K562 (cell line): ENCODE data around the gene MBD5. TPM values are rescaled to one million over a fixed set of nuclear protein-coding genes. Genes with fewer than 3 reads are reported as not detected.
A peak's percentile ranks its signal among the peaks of the same experiment; 100 is the strongest.

Source experiments
- ETV5 ChIP-seq: sonication (generic); formaldehyde crosslinking; IDR thresholded peaks from 2 replicates; pipeline ENCODE4 v1.4.0; 2020; ENCODE audit warnings: low read depth, mild to moderate bottlenecking, missing genetic modification reagents
- MEF2A ChIP-seq: IDR thresholded peaks from 2 replicates; pipeline ENCODE4 v1.6.1; 2011; ENCODE audit warnings: low read depth, mild to moderate bottlenecking, low read length, moderate library complexity; ENCODE audit not compliant: control insufficient read depth
- POLR2G ChIP-seq: fragments of 200-400 bp; formaldehyde crosslinking; IDR thresholded peaks from 2 replicates; pipeline ENCODE4 v1.6.1; 2017; ENCODE audit warnings: low read depth, mild to moderate bottlenecking, antibody characterized with exemption, low read length, moderate library complexity
- SMAD2 ChIP-seq: fragments of 150-350 bp; IDR thresholded peaks from 2 replicates; pipeline ENCODE4 v1.6.1; 2014; ENCODE audit warnings: low read depth, mild to moderate bottlenecking, low read length
- ZKSCAN3 ChIP-seq: fragments of 250-450 bp; sonication (Bioruptor Pico); IDR thresholded peaks from 2 replicates; pipeline ENCODE4 v1.4.0; 2020
- ZNF57 ChIP-seq: fragments of 450-650 bp; formaldehyde crosslinking; IDR thresholded peaks from 2 replicates; pipeline ENCODE4 v1.4.0; 2020; ENCODE audit warnings: mild to moderate bottlenecking, moderate library complexity
- ZNF764 ChIP-seq: fragments of 250-450 bp; sonication (Bioruptor Pico); IDR thresholded peaks from 2 replicates; pipeline ENCODE4 v1.4.0; 2020; ENCODE audit warnings: low read depth, mild to moderate bottlenecking, moderate library complexity
- polyA plus RNA-seq, 8 experiments: library from polyadenylated mRNA; depleted of rRNA in 4 of 8; stranded (reverse) in 5 of 8; unstranded in 3 of 8; fragments of >200 nt; fragmentation: Nextera tagmentation in 2 of 8; fragmentation: Illumina TruSeq in 1 of 8; extraction: Ambion mirVana in 2 of 8; extraction: Trizol in 1 of 8; gene quantifications; 2 replicates each; pipeline versions ENCODE4 v1.2.1 to v1.2.3, GENCODE V29; 2011 to 2014; ENCODE audit warnings: inconsistent platforms in 1 of 8, missing spikeins in 1 of 8
- total RNA-seq, 7 experiments: library from RNA; depleted of rRNA in 6 of 7; stranded (reverse); fragments of >200 nt in 6 of 7; fragmentation: Illumina TruSeq in 2 of 7; extraction: Trizol in 2 of 7; gene quantifications; 2 replicates each; pipeline versions ENCODE4 v1.2.1 to v1.2.3, GENCODE V29; 2011 to 2021; ENCODE audit warnings: low replicate concordance in 1 of 7
- TF ChIP-seq, protein P1 (sequence below), 2 experiments: fragments of 150-350 bp in 1 of 2; IDR thresholded peaks; 2 replicates each; pipeline ENCODE4 v1.6.1; 2012 to 2016; ENCODE audit warnings: low read depth in 2 of 2, low read length in 2 of 2, mild to moderate bottlenecking in 1 of 2, moderate library complexity in 1 of 2
- TF ChIP-seq, protein P2 (sequence below): sonication (generic); formaldehyde crosslinking; IDR thresholded peaks from 2 replicates; pipeline ENCODE4 v1.8.1; 2023; ENCODE audit warnings: mild to moderate bottlenecking, missing genetic modification reagents
- TF ChIP-seq, protein P3 (sequence below): fragments of 250-450 bp; sonication (Bioruptor Pico); IDR thresholded peaks from 2 replicates; pipeline ENCODE4 v1.8.0; 2022; ENCODE audit warnings: moderate library complexity, mild to moderate bottlenecking, inconsistent platforms

The MBD5 gene
- total and polyA plus RNA-seq, 9 of the 15 experiments (the other 6 are each of a cell fraction or from before 2014, with no cell fraction given), result 3.4 to 14.5 (median 9.0) TPM

DNA sequence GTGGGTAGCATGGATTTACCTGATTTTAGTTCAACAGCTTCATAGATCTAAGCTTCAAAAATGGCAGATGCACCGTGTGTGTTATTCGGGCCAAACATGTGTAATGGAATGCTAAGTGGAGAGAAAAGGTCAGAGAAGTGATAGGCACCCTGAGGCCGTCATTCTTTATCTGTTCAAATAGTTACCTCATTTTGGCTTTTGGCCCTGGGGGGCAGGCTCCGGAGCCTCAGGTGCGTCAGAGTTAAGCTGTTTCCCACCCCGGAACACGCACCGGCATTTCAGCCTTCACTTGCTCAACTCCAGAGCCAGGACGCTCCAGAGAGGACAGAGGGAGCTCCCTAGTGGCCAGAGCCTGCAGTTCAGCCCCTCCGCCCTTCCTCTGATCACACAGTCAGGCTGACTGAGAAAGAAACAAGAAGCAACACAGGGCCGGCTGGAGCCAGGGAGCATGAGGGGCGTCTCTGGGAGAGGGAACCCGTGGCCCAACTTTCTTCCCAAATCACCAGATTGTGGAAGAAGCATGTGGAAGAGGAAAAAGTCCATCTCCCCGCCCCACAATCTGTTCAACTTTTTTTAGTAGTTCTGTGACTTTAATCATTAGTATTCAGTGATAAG, 488.5 kb downstream of the MBD5 start (continued):
- no peak for TF ChIP-seq ZNF764 (CRISPR knock-in tag)
- TF ChIP-seq, protein P1, sequence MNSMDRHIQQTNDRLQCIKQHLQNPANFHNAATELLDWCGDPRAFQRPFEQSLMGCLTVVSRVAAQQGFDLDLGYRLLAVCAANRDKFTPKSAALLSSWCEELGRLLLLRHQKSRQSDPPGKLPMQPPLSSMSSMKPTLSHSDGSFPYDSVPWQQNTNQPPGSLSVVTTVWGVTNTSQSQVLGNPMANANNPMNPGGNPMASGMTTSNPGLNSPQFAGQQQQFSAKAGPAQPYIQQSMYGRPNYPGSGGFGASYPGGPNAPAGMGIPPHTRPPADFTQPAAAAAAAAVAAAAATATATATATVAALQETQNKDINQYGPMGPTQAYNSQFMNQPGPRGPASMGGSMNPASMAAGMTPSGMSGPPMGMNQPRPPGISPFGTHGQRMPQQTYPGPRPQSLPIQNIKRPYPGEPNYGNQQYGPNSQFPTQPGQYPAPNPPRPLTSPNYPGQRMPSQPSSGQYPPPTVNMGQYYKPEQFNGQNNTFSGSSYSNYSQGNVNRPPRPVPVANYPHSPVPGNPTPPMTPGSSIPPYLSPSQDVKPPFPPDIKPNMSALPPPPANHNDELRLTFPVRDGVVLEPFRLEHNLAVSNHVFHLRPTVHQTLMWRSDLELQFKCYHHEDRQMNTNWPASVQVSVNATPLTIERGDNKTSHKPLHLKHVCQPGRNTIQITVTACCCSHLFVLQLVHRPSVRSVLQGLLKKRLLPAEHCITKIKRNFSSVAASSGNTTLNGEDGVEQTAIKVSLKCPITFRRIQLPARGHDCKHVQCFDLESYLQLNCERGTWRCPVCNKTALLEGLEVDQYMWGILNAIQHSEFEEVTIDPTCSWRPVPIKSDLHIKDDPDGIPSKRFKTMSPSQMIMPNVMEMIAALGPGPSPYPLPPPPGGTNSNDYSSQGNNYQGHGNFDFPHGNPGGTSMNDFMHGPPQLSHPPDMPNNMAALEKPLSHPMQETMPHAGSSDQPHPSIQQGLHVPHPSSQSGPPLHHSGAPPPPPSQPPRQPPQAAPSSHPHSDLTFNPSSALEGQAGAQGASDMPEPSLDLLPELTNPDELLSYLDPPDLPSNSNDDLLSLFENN (IDR thresholded peaks at IDR 0.05; ENCODE audit: low read depth in 2 of 2, low read length in 2 of 2), result no peak
- TF ChIP-seq ETV5 (CRISPR knock-in tag), result 0 out of 2 replicates have a peak, but pooled peaks have one; percentile 41
- TF ChIP-seq POLR2G, result no peak
- no peak for TF ChIP-seq MEF2A
- TF ChIP-seq ZKSCAN3 (CRISPR knock-in tag), result no peak
- no peak for TF ChIP-seq SMAD2
- TF ChIP-seq, protein P2, sequence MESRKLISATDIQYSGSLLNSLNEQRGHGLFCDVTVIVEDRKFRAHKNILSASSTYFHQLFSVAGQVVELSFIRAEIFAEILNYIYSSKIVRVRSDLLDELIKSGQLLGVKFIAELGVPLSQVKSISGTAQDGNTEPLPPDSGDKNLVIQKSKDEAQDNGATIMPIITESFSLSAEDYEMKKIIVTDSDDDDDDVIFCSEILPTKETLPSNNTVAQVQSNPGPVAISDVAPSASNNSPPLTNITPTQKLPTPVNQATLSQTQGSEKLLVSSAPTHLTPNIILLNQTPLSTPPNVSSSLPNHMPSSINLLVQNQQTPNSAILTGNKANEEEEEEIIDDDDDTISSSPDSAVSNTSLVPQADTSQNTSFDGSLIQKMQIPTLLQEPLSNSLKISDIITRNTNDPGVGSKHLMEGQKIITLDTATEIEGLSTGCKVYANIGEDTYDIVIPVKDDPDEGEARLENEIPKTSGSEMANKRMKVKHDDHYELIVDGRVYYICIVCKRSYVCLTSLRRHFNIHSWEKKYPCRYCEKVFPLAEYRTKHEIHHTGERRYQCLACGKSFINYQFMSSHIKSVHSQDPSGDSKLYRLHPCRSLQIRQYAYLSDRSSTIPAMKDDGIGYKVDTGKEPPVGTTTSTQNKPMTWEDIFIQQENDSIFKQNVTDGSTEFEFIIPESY, result no peak
- TF ChIP-seq ZNF57, result no peak
- TF ChIP-seq, protein P3, sequence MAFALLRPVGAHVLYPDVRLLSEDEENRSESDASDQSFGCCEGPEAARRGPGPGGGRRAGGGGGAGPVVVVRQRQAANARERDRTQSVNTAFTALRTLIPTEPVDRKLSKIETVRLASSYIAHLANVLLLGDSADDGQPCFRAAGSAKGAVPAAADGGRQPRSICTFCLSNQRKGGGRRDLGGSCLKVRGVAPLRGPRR, result no peak
